Measurements from ENCODE around the gene RTN4RL1. TPM values are rescaled to one million over a fixed set of nuclear protein-coding genes. Genes with fewer than 3 reads are reported as not detected.

RTN4RL1 gene
- total RNA-seq, 4 donors from 2014 or later = 1.4 to 4.9 (median 1.9) TPM; not detected in 1

DNA sequence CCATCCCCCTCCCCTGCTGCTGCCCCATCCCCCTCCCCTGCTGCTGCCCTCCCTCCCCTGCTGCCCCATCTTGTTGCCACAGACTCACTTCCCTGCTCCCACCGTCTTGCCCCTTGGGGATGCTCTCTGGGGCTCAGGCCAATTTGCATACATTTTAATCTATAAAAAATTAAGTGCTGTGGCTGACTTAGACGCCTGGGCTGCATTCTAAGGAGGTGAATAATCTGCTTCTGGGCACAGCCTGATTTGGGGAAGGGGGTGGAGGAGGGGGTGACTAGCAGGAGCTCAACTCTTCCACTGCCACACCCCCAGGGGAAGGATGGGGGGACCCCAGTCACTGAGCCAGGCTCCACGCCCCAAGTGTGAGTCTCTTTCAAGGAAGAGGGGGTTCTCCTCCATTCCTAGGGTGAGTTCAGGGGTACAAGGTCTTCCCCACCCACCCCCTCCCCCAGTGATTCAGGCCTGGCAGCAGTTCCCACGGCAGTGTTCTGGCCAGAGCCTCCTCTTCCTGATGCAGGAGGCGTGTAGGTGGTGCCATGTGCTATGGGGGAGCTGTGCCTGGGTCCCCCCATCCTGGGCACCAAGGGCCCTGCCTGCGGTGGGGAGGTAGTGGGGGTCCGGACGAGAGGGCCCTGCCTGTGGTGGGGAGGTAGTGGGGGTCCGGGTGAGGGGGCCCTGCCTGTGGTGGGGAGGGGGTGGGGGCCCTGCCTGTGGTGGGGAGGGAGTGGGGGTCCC, 9.8 kb upstream of the RTN4RL1 start:
- H3K4me3 ChIP-seq = no peak overlapping the region
- intact Hi-C loops (cut with DNase I; ENCODE audit: low total_unique reads) = no loop called here
- TF ChIP-seq CTCF (IDR thresholded peaks at IDR 0.05) = no peak
- TF ChIP-seq POLR2A (IDR thresholded peaks at IDR 0.05) = no peak
- no peaks in the 10 kb centered on the region for H3K36me3 ChIP-seq
- H3K4me1 ChIP-seq = peaks cover 0 to 14% of the 10 kb centered on the region in 2 donors
- H3K27me3 ChIP-seq = no peaks in the 10 kb centered on the region
- no peaks in the 10 kb centered on the region for H3K9me3 ChIP-seq
- no peak overlapping the region for H3K27ac ChIP-seq
- DNase-seq = no peak

GRCh38 chr17:2034157-2034556, 9.0 kb upstream of the RTN4RL1 start:
- intact Hi-C loops (cut with DNase I; ENCODE audit: low total_unique reads) = no loop called here

GRCh38 chr17:2033153-2033552, 8.0 kb upstream of the RTN4RL1 start:
- Histone ChIP-seq H3K4me1 (peaks cover 0 to 14% of the 10 kb centered on the region in 2 donors), H3K4me3 (no peak overlapping the region), H3K36me3 (no peaks in the 10 kb centered on the region), H3K27me3 (no peaks in the 10 kb centered on the region), H3K27ac (no peak overlapping the region), H3K9me3 (no peaks in the 10 kb centered on the region)
- no peak for DNase-seq
- TF ChIP-seq POLR2A (IDR thresholded peaks at IDR 0.05) (no peak), CTCF (IDR thresholded peaks at IDR 0.05) (no peak)
- intact Hi-C loops (cut with DNase I; ENCODE audit: low total_unique reads) = no loop called here

More at GRCh38 chr17:2034157-2034556, 9.0 kb upstream of the RTN4RL1 start:
- no peak for DNase-seq
- no peak overlapping the region for H3K4me3 ChIP-seq
- TF ChIP-seq POLR2A (IDR thresholded peaks at IDR 0.05) (no peak), CTCF (IDR thresholded peaks at IDR 0.05) (no peak)
- peaks cover 0 to 14% of the 10 kb centered on the region in 2 donors for H3K4me1 ChIP-seq
- no peaks in the 10 kb centered on the region for H3K27me3 ChIP-seq
- H3K36me3 ChIP-seq = no peaks in the 10 kb centered on the region
- no peaks in the 10 kb centered on the region for H3K9me3 ChIP-seq
- H3K27ac ChIP-seq = no peak overlapping the region

- DNase-seq = peak in 1 of 2 donors; percentile 26
- intact Hi-C loops (cut with DNase I; ENCODE audit: low total_unique reads) = no loop called here
- peak overlapping the region in 1 of 2 donors; percentile 59 for H3K27ac ChIP-seq
These were observed 5.6 kb upstream of the RTN4RL1 start for GRCh38 chr17:2030779-2031163.

More at GRCh38 chr17:2030779-2031163, 5.6 kb upstream of the RTN4RL1 start:
- TF ChIP-seq CTCF (IDR thresholded peaks at IDR 0.05) = peak in 2 of 4 experiments; percentile 19 to 21
- TF ChIP-seq POLR2A (IDR thresholded peaks at IDR 0.05) = no peak
- no peaks in the 10 kb centered on the region for H3K27me3 ChIP-seq
- peak overlapping the region; percentile 92 to 94 for H3K4me3 ChIP-seq
- H3K36me3 ChIP-seq = no peaks in the 10 kb centered on the region
- H3K9me3 ChIP-seq = no peaks in the 10 kb centered on the region
- peaks cover 0 to 14% of the 10 kb centered on the region in 2 donors for H3K4me1 ChIP-seq
